H54 (cell line): Measurements from ENCODE around the gene C3orf18.
A peak's percentile ranks its signal among the peaks of the same experiment; 100 is the strongest.

Experiments
- DNase-seq: peaks from one replicate; pipeline ENCODE4 v3.0.0; 2011; ENCODE audit warnings: low spot score, mixed read lengths; ENCODE audit not compliant: insufficient read length
- FAIRE-seq: peaks from 3 replicates; lab custom pipeline; 2011; peaks lifted over from hg19 to GRCh38; lab: Jason Lieb, UNC
- POLR2A ChIP-seq: IDR thresholded peaks from 2 replicates; pipeline ENCODE4 v1.6.1; 2011; ENCODE audit warnings: low read depth, mild to moderate bottlenecking, low read length

The C3orf18 gene

DNA sequence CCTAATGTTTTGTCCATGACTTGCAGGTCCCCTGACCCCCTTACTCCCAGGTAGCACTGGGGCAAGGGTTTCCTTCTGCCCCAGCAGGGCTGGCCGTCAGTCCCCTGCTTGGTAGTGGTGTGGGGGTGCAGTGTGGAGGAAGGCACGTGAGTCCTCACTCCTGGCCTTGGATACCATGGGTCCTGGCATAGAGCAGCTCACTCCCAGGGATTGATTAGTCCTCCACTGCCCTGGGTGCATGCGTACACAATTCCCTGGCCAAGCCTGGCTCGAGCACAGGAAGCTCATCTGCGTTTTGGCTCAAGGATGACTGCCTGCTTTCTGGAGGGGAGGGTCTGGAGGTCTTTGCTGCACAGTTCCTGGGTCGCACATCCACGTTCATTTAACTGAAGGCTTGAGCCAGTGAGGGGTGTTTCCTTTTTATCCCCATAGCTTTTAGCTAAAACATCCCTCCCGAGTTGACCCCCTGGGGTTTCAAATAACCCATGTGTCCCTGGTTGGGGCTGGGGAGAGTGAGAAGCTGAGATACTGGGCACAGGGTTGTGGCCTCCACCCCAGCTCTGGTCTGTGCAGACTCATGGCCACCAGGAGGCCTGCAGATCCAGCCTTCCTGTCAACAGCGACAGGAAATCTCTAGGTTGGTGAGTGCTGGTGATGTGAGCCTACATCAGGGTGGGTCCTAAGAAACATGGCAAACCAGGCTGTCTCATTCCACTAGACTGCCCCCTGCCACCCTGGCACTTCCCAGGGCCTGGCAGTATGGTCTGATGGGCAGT, 13.3 kb upstream of the C3orf18 start:
- no peak for FAIRE-seq
- DNase-seq, result no peak
- TF ChIP-seq POLR2A, result no peak

DNA sequence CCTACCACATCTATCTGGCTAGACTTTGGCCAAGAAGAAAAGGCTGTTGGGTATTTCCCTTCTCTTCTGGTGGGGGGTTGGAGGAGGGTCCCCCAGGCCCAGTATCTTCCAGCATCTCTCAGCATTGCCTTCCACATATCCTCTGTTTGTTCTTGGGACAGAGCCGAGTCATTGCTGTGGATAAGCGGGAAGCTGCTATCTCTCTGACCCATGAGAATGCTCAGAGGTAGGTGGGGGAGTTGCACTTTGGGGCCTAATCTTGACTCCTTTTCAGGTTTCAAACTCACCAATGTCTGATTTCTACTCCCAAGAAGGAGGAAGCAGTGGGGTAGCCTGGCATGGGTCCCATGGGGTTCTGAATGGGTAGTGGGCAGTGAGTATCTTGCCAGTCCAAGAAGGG, 9.8 kb upstream of the C3orf18 start:
- DNase-seq, result no peak
- no peak for FAIRE-seq
- no peak for TF ChIP-seq POLR2A

DNA sequence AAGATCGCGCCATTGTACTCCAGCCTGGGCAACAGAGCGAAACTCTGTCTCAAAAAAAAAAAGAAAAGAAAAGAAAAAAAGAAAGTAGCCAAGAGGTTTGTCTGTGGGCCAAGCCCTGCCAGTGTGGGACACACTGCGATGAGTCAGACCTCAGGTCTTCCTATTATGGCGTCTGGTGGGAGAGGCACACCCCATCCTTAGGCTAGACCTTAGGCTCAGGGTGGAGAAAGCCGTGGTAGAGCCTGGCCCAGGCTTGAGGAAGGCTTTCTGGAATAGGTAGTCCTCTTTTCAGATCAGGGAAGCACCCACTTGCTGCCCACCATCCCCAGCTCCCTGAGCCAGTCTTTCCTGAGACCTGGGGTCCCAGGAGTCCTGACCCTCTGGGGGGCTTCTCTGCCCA, 7.8 kb upstream of the C3orf18 start:
- DNase-seq (peak; percentile 63), FAIRE-seq (no peak)
- TF ChIP-seq POLR2A, result no peak

DNA sequence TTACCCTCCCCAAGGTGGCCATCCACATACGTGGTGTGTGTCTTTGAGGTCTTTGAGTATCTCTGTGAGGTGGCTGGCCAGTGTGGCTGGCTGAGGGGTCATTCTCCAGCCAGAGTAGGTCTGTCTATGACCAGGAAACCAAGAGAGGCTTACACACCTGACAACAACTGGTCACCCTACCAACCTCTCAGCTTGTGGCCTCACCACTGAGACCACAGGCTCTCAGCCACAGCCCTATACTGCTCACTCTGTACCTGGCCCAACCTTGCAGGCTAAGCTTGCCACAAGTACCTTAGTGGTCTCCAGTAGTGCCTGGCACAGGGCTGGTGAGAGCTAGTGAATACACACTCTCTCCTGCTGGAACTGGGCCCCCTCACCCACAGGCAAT, 6.9 kb upstream of the C3orf18 start:
- TF ChIP-seq POLR2A, result no peak
- no peak for FAIRE-seq

DNA sequence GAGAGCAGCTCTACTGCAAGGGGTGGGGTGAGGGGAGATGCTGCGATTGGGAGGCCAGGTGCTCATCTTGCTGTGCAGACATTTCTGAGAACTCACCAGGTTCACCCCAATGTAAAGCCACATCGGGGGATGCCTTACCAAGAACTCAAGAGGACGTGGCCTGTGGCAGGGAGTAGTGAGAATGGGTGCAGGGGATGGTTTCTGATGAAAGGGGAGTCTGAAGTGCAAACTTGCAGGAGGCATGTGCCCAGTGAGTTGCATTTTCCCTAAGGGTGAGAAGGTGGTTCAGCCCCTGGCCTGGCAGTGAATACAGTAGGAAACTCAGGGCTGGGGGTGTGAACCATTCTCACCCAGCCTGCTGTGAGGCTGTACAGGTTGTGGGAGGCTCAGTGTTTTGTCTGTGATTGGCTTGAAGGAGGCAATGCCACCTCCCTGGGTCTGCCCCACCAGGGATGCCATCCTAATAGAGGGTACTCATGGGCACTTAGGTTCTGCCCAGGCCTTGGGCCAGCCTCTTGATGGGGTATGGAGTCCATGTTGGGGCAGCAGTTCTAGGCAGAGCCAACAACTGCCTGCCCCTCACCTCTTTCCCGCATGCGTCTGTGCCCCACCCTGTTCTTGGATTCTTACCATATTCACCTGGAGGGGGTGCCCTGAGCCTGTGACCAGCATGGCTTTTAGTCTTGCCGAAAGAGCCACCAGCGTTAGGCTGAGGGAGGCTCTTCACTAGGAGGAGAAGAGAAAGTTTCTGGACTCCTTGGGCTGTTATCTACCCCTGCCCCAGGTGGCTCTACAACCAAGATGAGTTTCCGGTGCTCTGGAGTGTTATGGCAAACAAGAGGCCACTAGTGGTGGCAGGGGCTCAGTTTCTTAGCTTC, 6.3 kb upstream of the C3orf18 start:
- no peak for DNase-seq
- no peak for FAIRE-seq
- no peak for TF ChIP-seq POLR2A

More for the DNA sequence above, 6.9 kb upstream of the C3orf18 start:
- no peak for DNase-seq

DNA sequence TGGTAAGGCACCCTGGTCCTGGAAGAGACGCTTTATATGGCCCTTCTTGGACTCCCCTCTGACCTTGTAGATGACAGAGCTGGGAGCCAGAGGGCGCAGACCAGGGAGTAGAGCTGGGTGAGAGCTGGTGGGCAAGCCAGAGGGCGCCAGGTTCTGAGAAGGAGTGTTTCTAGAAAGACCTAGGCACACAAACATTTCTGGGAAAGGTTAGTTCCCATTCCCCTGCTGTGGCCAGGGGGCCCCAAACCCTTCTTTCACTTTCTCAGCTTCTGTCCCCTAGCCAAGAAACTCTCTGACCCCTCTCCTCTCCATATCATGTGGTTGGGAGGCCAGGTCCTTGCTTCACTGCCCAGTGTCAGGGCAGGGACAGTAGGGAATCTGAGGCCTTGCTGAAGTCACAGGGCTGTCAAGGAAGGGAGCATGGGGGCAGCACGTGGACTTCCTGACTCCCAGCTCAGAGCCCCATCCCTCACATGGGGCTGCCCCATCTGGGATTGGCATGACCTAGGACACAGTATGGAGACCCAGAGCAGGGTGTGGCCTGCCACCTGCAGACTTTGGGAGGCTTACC, 5.3 kb upstream of the C3orf18 start:
- DNase-seq (no peak), FAIRE-seq (no peak)
- TF ChIP-seq POLR2A, result no peak

DNA sequence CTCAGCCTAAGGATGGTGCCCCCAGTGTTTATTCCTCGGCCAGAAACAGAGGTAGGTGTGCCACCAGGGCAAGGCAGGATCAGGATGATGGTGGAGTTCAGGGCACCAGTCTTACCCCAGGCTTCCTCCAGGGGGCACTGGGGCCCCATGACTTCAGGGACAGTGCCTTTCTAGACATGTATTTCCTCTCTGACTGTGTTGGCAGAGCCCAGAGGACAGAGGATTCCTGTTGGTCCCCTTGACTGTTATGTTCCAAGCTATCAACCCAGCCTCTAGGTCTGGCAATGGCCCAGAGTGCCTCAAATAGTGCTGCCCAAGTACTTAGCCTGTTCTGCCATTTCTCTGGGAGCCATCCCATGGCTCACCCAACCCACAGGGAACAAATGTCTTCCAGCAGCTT, 4.6 kb upstream of the C3orf18 start:
- FAIRE-seq (no peak), DNase-seq (peak; percentile 75)
- no peak for TF ChIP-seq POLR2A

DNA sequence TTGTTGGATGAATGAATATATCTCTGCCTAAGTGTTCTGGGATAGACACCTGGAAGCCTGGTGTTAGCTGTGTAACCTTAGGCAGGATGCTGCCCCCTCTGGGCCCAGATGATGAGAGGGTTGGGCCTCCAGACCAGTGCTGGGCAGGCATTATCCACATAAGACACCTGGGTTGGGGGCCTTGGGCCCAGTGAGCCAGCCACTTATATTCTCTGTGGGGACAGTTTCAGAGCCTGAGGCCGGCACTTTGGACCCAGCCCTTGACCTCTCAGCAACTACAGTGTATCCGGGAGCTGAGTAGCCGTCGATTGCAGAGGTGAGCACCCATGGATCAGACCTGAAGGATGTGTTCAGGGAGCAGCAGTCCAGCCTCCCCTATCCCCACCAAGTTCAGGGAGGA, 3.9 kb upstream of the C3orf18 start:
- no peak for FAIRE-seq
- DNase-seq, result no peak
- TF ChIP-seq POLR2A, result no peak

DNA sequence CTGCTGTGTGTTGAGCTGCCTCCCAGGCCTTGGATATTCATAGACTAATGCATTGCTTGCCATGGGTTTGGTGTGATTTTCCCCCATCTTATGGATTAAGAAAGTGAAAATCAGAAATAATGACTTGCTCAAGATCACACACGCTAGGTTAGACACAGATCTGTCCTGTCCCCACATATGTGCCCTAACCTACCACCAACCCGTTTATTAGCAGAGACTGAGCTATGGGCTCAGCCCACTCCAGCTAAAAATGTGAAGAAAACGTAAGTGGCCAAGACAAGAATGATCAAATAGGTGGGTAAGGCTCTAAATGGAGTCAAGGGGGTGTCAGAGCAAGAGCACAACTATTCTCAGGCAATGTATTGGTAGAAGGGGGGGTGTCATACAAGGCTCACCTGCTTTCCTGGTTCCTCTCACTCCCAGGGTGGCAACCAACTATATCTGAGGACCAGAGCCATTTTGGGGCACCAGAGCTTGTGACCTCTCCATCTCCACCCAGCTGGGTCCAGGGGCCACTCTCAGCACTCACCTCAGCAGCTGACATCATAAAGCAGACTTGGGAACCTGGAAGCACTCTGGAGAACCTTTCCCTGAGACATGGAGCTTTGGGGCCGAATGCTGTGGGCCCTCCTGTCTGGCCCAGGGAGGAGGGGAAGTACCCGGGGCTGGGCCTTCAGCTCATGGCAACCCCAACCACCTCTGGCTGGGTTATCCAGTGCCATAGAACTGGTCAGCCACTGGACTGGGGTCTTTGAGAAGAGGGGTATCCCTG, 3.1 kb upstream of the C3orf18 start:
- TF ChIP-seq POLR2A, result no peak
- no peak for FAIRE-seq
- no peak for DNase-seq

DNA sequence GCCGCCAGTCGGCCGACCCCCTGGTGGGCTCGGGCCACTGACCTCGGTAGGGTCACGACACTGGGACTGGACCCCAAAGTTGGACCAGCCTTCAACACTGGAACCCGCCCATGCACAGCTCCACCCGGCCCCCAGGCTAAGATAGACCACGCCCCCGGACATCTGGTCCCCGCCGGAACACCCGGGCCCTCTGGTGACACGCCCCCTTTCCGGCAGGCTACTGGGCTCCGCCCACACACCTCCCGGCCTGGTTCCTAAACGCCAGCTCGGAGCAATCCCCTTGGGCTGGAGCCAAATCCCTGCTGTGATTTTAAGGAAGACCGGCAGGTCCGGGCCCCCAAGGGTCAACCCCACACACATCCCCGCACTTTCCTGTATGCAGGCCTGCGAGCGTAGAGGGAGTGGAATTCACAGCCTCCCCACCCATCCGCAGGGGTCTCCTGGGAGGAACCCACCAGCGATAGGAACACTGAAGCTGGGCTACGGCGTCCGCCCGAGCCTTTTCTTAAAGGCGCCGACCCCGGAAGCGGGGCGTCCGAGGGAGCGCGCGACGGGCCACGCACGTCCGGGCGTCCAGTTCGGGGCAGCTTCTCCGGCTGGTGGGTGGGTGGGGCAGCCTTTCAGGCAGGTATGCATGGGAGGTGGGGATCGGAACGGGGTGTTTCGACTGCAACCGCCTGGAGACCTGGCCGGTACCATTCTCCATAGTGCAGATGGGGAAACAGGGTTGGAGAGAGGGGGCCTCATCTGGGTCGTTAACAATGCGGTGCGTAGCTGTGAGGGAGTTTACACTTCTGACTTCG, 1.6 kb upstream of the C3orf18 start, which contains the start of gene HEMK1:
Gene HEMK1 (plus strand): TSS at position 576 of the 803 bp plus-strand sequence. CDS start 1,583 bp downstream, outside the sequence.
- FAIRE-seq (no peak), DNase-seq (peak; percentile 98)
- peak; percentile 75 for TF ChIP-seq POLR2A

DNA sequence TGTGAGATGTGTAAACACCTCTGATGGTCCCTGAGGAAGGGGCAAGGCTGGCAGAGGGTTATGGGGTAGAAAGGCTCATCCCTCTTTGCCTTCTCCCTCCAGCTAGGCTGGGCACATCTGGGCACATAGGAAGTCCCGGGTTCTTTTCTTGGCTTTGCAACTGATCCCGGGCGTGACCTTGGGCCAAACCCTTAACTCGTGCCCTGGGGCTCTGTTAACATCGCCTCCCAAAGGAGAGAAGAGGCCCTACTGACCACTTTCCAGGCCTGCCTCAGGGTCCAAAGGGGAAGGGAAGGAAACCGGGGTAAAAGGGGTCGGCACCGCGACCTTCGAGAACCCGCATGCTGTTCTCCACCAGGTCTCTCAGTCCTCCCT, 549 bp downstream of the C3orf18 start:
- TF ChIP-seq POLR2A, result no peak
- FAIRE-seq, result no peak

DNA sequence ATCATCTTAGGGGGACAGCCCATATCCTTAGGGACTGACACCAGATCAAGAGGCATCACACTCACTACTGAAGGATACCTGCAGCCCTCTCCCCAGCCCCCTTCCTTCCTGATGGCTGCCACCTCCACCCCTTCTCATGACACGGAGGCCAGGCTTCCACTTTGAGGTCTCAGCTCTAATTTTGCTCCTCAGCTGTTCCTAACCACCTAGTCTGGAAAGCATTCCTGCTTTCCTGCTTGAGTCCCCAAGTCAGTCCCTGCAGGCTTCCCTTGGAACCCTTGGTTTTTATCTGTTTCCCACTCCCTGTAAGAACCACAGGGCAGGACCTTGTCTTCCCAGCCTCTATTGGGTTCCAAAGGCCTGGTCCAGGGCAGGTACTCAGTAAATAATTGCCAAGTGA, 3.2 kb downstream of the C3orf18 start:
- DNase-seq, result no peak
- no peak for TF ChIP-seq POLR2A
- FAIRE-seq, result no peak

More for the DNA sequence above, 549 bp downstream of the C3orf18 start:
- DNase-seq, result no peak

DNA sequence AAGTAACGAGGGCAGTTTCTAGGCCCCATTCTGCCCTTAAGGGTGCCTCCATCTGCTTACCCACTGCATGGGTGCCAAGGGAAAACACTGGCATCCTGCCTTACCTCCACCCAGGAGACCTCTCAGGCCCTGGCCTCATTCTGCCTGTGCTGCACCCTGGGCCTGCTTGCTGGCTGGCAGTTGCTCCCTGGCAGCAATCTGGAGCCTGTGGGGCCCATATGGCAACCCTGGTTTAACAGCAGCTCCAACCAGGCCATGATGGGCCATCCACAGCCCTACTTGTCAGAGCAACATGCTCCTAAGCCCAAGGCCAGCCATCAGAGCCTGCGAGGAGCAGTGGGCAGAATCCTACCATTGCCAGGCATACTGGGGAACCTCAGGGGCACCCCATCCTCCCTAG, 3.7 kb downstream of the C3orf18 start:
- FAIRE-seq (no peak), DNase-seq (no peak)

More for the DNA sequence above, 3.7 kb downstream of the C3orf18 start:
- no peak for TF ChIP-seq POLR2A
